H1 (cell line): Measurements from ENCODE around the gene GDPD5.

Experiments used
- CBX8 ChIP-seq: fragments of 300-800, 300-1000 bp; sonication (generic); IDR thresholded peaks from 2 replicates; pipeline ENCODE4 v1.7.1; 2016; ENCODE audit warnings: low read depth, low read length, borderline replicate concordance
- JUN ChIP-seq: IDR thresholded peaks from 2 replicates; pipeline ENCODE4 v1.6.1; 2011; ENCODE audit warnings: low read depth, mild to moderate bottlenecking, improper control_type of control experiment, low read length
- POLR2A ChIP-seq, 2 experiments: IDR thresholded peaks; 1 replicate in 1 of 2; 2 replicates in 1 of 2; pipeline ENCODE4 v1.6.1; 2011; ENCODE audit warnings: low read depth in 2 of 2, low read length in 2 of 2, mild to moderate bottlenecking in 2 of 2; ENCODE audit errors: control extremely low read depth in 1 of 2
- POLR2AphosphoS5 ChIP-seq: IDR thresholded peaks from 2 replicates; pipeline ENCODE4 v1.6.1; 2011; ENCODE audit warnings: low read depth, low read length
- TF ChIP-seq, protein P1 (sequence below), 3 experiments: IDR thresholded peaks; 1 replicate in 2 of 3; 2 replicates in 1 of 3; pipeline versions ENCODE4 v1.5.1 to v1.6.1; 2011; ENCODE audit warnings: low read length in 3 of 3, mild to moderate bottlenecking in 3 of 3, inconsistent platforms in 2 of 3, low read depth in 1 of 3, moderate library complexity in 1 of 3; ENCODE audit not compliant: insufficient read depth in 1 of 3; ENCODE audit errors: control extremely low read depth in 1 of 3

DNA sequence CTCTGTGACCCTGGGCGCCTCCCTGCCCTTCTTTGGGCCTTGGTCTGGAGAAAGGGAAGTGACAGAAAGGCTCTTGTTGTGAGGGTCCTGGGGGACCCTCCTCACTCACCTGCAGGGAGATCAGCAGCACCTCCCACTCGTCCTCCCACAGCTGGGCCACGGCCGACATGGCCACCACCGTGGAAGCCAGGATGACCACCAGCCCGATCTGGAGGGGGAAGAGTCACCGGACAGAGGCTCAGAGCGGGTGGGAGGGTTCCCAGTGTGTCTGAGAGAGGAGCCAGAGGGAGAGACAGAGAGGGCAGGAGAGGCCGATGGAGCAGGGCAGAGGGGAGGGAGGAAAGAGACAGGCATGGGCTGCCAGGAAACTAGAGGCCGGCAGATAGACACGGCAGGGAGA is 76.0 kb downstream of the GDPD5 start:
- TF ChIP-seq, protein P1, sequence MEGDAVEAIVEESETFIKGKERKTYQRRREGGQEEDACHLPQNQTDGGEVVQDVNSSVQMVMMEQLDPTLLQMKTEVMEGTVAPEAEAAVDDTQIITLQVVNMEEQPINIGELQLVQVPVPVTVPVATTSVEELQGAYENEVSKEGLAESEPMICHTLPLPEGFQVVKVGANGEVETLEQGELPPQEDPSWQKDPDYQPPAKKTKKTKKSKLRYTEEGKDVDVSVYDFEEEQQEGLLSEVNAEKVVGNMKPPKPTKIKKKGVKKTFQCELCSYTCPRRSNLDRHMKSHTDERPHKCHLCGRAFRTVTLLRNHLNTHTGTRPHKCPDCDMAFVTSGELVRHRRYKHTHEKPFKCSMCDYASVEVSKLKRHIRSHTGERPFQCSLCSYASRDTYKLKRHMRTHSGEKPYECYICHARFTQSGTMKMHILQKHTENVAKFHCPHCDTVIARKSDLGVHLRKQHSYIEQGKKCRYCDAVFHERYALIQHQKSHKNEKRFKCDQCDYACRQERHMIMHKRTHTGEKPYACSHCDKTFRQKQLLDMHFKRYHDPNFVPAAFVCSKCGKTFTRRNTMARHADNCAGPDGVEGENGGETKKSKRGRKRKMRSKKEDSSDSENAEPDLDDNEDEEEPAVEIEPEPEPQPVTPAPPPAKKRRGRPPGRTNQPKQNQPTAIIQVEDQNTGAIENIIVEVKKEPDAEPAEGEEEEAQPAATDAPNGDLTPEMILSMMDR (IDR thresholded peaks at IDR 0.05; ENCODE audit: control extremely low read depth in 1 of 3, insufficient read depth in 1 of 3, low read depth in 1 of 3, low read length in 3 of 3) = no peak
- no peak for TF ChIP-seq POLR2AphosphoS5
- TF ChIP-seq POLR2A (IDR thresholded peaks at IDR 0.05; ENCODE audit: control extremely low read depth in 1 of 2, low read depth in 2 of 2, low read length in 2 of 2) = no peak
- no peak for TF ChIP-seq CBX8
- TF ChIP-seq JUN = no peak
